GM12878 (cell line): ENCODE measurements around the gene TADA3. TPM values are rescaled to one million over a fixed set of nuclear protein-coding genes. Genes with fewer than 3 reads are reported as not detected.

Source experiments
- ATAC-seq: fragments of 200-7000 bp; cut with Tn5 transposase; 3 replicates; pipeline ENCODE4 v1.9.1; 2020; ENCODE audit warnings: mild to moderate bottlenecking, moderate library complexity
- BruUV-seq: library from RNA; stranded (reverse); fragments of 400-500 nt; replicated peaks from 2 replicates; lab custom pipeline; 2021; lab: Mats Ljungman, UMichigan
- CTCF ChIA-PET: fragments of 300-600 bp; sonication (Branson Sonifier 250); formaldehyde crosslinking; extraction: SDS; loops from one replicate; lab custom pipeline; 2021; ENCODE audit warnings: inconsistent platforms; lab: Yijun Ruan, JAX
- POLR2A ChIA-PET: fragments of 350-600 bp; formaldehyde crosslinking; extraction: SDS; loops from one replicate; lab custom pipeline; 2021; ENCODE audit warnings: inconsistent platforms; lab: Charles Lee
- RAD21 ChIA-PET: fragments of 300-600 bp; sonication (Branson Sonifier 250); formaldehyde crosslinking; loops from one replicate; lab custom pipeline; 2023; ENCODE audit warnings: antibody characterized with exemption; ENCODE audit not compliant: unreplicated experiment; lab: Charles Lee
- SMC1A ChIA-PET: fragments of 300-600 bp; sonication (Branson Sonifier 250); formaldehyde crosslinking; loops from one replicate; lab custom pipeline; 2023; ENCODE audit not compliant: unreplicated experiment, uncharacterized antibody; lab: Charles Lee
- DNase-seq: peaks from one replicate; pipeline ENCODE4 v3.0.0-alpha.2; 2011; ENCODE audit warnings: low read depth, low spot score
- FAIRE-seq: peaks from 3 replicates; lab custom pipeline; 2011; peaks lifted over from hg19 to GRCh38; lab: Jason Lieb, UNC
- H2AFZ ChIP-seq: 2 replicates; pipeline ENCODE4 v1.6.0; 2011; ENCODE audit warnings: low read depth, low read length, control low read depth; ENCODE audit not compliant: control insufficient read depth
- H3K27ac ChIP-seq: 2 replicates; pipeline ENCODE4 v1.5.1; 2011; ENCODE audit warnings: control low read depth; ENCODE audit not compliant: control insufficient read depth, insufficient read depth
- H3K27me3 ChIP-seq, 2 experiments: replicated peaks in 1 of 2; 2 replicates each; pipeline versions ENCODE4 v1.6.0 to v1.6.1; 2011; ENCODE audit warnings: low read length in 1 of 2; ENCODE audit not compliant: control insufficient read depth in 2 of 2, insufficient read depth in 2 of 2
- H3K36me3 ChIP-seq, 2 experiments: 2 replicates each; pipeline ENCODE4 v1.5.1; 2011; ENCODE audit warnings: low read length in 1 of 2; ENCODE audit not compliant: control insufficient read depth in 2 of 2, insufficient read depth in 2 of 2
- H3K4me1 ChIP-seq: 2 replicates; pipeline ENCODE4 v1.6.1; 2011; ENCODE audit warnings: mild to moderate bottlenecking, low read length, moderate library complexity, mixed read lengths; ENCODE audit not compliant: control insufficient read depth, insufficient read depth
- H3K4me2 ChIP-seq: 2 replicates; pipeline ENCODE4 v1.6.0; 2011; ENCODE audit warnings: control low read depth; ENCODE audit not compliant: control insufficient read depth, insufficient read depth
- H3K4me3 ChIP-seq: fragments of 200-600 bp; sonication (generic); 2 replicates; pipeline ENCODE4 v1.5.1; 2016
- H3K79me2 ChIP-seq: 2 replicates; pipeline ENCODE4 v1.6.0; 2011; ENCODE audit warnings: low read length; ENCODE audit not compliant: control insufficient read depth, insufficient read depth
- H3K9ac ChIP-seq: 2 replicates; pipeline ENCODE4 v1.8.0; 2011; ENCODE audit warnings: low read length, control low read depth, mixed read lengths; ENCODE audit not compliant: control insufficient read depth, insufficient read depth
- H3K9me3 ChIP-seq: replicated peaks from 3 replicates; pipeline ENCODE4 v1.5.1; 2011; ENCODE audit warnings: mild to moderate bottlenecking, low read length; ENCODE audit not compliant: control insufficient read depth, insufficient read depth
- H4K20me1 ChIP-seq: 2 replicates; pipeline ENCODE4 v1.6.0; 2011; ENCODE audit not compliant: control insufficient read depth, insufficient read depth
- BACH1 ChIP-seq: fragments of 450-650 bp; IDR thresholded peaks from 2 replicates; pipeline ENCODE4 v1.6.1; 2017; ENCODE audit warnings: mild to moderate bottlenecking, borderline replicate concordance
- JUNB ChIP-seq: IDR thresholded peaks from 2 replicates; pipeline ENCODE4 v1.6.1; 2016; ENCODE audit warnings: antibody characterized with exemption, mild to moderate bottlenecking
- NFXL1 ChIP-seq: fragments of 450-650 bp; IDR thresholded peaks from 2 replicates; pipeline ENCODE4 v1.6.1; 2017; ENCODE audit warnings: antibody characterized with exemption, mild to moderate bottlenecking, borderline replicate concordance
- NFYA ChIP-seq: IDR thresholded peaks from 2 replicates; pipeline ENCODE4 v1.6.1; 2011; ENCODE audit warnings: low read depth, mild to moderate bottlenecking, low read length, improper control_type of control experiment, borderline replicate concordance
- POLR2A ChIP-seq: IDR thresholded peaks from 2 replicates; pipeline ENCODE4 v1.6.1; 2011; ENCODE audit warnings: low read depth, mild to moderate bottlenecking, low read length
- WGBS: methylation state at CpG from one replicate; pipeline ENCODE4 v1.1.6; 2016; ENCODE audit warnings: low lambda C conversion rate; ENCODE audit not compliant: insufficient replicate concordance, insufficient coverage; ENCODE audit errors: missing lambda C conversion rate; 5-methylcytosine and 5-hydroxymethylcytosine counted together
- in situ Hi-C: fragments of 300-500 bp; cut with MboI; formaldehyde crosslinking; loops from 9 replicates; pipeline ENCODE4 v1.14.3; 2018; ENCODE audit warnings: mixed read lengths
- intact Hi-C: fragments of 100-400 bp; cut with micrococcal nuclease; formaldehyde crosslinking; loops from one replicate; pipeline ENCODE4 v1.14.2; 2022; ENCODE audit not compliant: unreplicated experiment
- polyA plus RNA-seq, 11 experiments: library from polyadenylated mRNA; depleted of rRNA in 4 of 11; unstranded in 6 of 11; stranded (reverse) in 5 of 11; fragments of >200 nt; fragmentation: Nextera tagmentation in 4 of 11; fragmentation: Illumina TruSeq in 1 of 11; extraction: Ambion mirVana in 4 of 11; extraction: Trizol in 1 of 11; gene quantifications; 1 replicate in 1 of 11; 2 replicates in 10 of 11; pipeline versions ENCODE4 v1.2.1 to v1.2.3, GENCODE V29; 2011 to 2016; ENCODE audit warnings: inconsistent platforms in 2 of 11, missing spikeins in 2 of 11, low read depth in 1 of 11
- total RNA-seq, 4 experiments: library from RNA; depleted of rRNA in 3 of 4; stranded (reverse); fragments of >200 nt in 3 of 4; fragmentation: Illumina TruSeq in 1 of 4; extraction: Trizol in 1 of 4; gene quantifications; 2 replicates each; pipeline versions ENCODE4 v1.2.1 to v1.2.3, GENCODE V29; 2013 to 2021
- TF ChIP-seq, protein P1 (sequence below): fragments of 450-650 bp; IDR thresholded peaks from 2 replicates; pipeline ENCODE4 v1.6.1; 2014; ENCODE audit warnings: mild to moderate bottlenecking
- TF ChIP-seq, protein P2 (sequence below): IDR thresholded peaks from 2 replicates; pipeline ENCODE4 v1.6.1; 2011; ENCODE audit warnings: borderline replicate concordance, low read depth, mild to moderate bottlenecking, moderate library complexity, low read length; ENCODE audit not compliant: insufficient read depth, poor library complexity, severe bottlenecking

Gene TADA3
- total and polyA plus RNA-seq, 10 of the 15 experiments (the other 5 are each of a cell fraction or from before 2014, with no cell fraction given), result 2.6 to 71.2 (median 51.0) TPM

DNA sequence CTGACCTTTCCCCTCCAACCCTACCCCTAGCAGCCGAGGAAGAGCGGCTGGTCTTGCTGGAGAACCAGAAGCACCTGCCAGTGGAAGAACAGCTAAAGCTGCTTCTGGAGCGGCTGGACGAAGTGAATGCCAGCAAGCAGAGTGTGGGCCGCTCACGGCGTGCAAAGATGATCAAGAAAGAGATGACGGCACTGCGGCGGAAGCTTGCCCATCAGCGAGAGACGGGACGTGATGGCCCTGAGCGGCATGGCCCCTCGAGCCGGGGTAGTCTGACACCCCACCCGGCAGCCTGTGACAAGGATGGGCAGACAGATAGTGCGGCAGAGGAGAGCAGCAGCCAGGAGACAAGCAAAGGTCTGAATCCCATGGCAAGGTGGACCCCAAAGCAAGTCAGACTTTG is 48.7 kb downstream of the TADA3 start:
- no peak for ATAC-seq
- BruUV-seq, result no TSS peak

More for the DNA sequence above, 48.7 kb downstream of the TADA3 start:
- 97% methylated on average over 18 of the region's 18 CpGs for WGBS
- intact Hi-C loops, result no loop called here
- ChIA-PET RAD21 (no interaction called here), SMC1A (no interaction called here), POLR2A (no interaction called here), CTCF (no interaction called here)
- Histone ChIP-seq H3K4me2 (no peak overlapping the region), H3K4me1 (no peaks in the 10 kb centered on the region), H4K20me1 (no peaks in the 10 kb centered on the region), H3K4me3 (no peak overlapping the region), H3K27me3 (no peaks in the 10 kb centered on the region), H3K9me3 (no peaks in the 10 kb centered on the region), H3K9ac (no peak overlapping the region), H2AFZ (no peak overlapping the region), H3K27ac (no peak overlapping the region), H3K79me2 (no peaks in the 10 kb centered on the region), H3K36me3 (peaks cover 48 to 55% of the 10 kb centered on the region in 2 experiments)
- TF ChIP-seq, protein P1, sequence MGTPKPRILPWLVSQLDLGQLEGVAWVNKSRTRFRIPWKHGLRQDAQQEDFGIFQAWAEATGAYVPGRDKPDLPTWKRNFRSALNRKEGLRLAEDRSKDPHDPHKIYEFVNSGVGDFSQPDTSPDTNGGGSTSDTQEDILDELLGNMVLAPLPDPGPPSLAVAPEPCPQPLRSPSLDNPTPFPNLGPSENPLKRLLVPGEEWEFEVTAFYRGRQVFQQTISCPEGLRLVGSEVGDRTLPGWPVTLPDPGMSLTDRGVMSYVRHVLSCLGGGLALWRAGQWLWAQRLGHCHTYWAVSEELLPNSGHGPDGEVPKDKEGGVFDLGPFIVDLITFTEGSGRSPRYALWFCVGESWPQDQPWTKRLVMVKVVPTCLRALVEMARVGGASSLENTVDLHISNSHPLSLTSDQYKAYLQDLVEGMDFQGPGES, result no peak
- TF ChIP-seq, protein P2, sequence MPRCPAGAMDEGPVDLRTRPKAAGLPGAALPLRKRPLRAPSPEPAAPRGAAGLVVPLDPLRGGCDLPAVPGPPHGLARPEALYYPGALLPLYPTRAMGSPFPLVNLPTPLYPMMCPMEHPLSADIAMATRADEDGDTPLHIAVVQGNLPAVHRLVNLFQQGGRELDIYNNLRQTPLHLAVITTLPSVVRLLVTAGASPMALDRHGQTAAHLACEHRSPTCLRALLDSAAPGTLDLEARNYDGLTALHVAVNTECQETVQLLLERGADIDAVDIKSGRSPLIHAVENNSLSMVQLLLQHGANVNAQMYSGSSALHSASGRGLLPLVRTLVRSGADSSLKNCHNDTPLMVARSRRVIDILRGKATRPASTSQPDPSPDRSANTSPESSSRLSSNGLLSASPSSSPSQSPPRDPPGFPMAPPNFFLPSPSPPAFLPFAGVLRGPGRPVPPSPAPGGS, result peak; percentile 65
- no peak for TF ChIP-seq BACH1
- TF ChIP-seq JUNB, result no peak
- TF ChIP-seq NFYA, result no peak
- TF ChIP-seq POLR2A, result no peak; the same call in 1 of the 2 replicates
- no peak for TF ChIP-seq NFXL1
- FAIRE-seq, result no peak
- in situ Hi-C loops, result no loop called here
- no peak for DNase-seq
